NCI-H2196 (cell line): ENCODE results near the gene APOOL.
"Not testable (repeated sequence)": the region's sequence is repeated elsewhere in the genome, so short reads cannot be mapped to it uniquely, and the experiment has no call there.

Experiments used
- DNase-seq: peaks from one replicate; lab custom pipeline; 2025; ENCODE audit not compliant: unreplicated experiment; lab: John Stamatoyannopoulos, UW

Gene APOOL

GRCh38 chrX:85077247-85077646 lies 73.6 kb downstream of the APOOL start:
- not testable (repeated sequence) for DNase-seq

GRCh38 chrX:85084770-85085393 lies 81.2 kb downstream of the APOOL start:
- DNase-seq, result peak; percentile 15

GRCh38 chrX:85089321-85089840 lies 85.7 kb downstream of the APOOL start:
- DNase-seq, result no peak

GRCh38 chrX:85107407-85107806 lies 103.7 kb downstream of the APOOL start:
- DNase-seq, result no peak

- no peak for DNase-seq
These were observed 104.5 kb downstream of the APOOL start for GRCh38 chrX:85108165-85108564.

GRCh38 chrX:85109235-85109634 lies 105.6 kb downstream of the APOOL start:
- DNase-seq, result no peak

- no peak for DNase-seq
These were observed 107.7 kb downstream of the APOOL start for GRCh38 chrX:85111347-85111746.

GRCh38 chrX:85112293-85112692 lies 108.6 kb downstream of the APOOL start:
- DNase-seq, result no peak

GRCh38 chrX:85113746-85114145 lies 110.1 kb downstream of the APOOL start:
- no peak for DNase-seq

GRCh38 chrX:85114171-85114570 lies 110.5 kb downstream of the APOOL start:
- no peak for DNase-seq

- no peak for DNase-seq
These were observed 111.1 kb downstream of the APOOL start for GRCh38 chrX:85114776-85115175.

GRCh38 chrX:85115252-85115651 lies 111.6 kb downstream of the APOOL start:
- DNase-seq, result no peak

- DNase-seq, result no peak
These were observed 132.7 kb downstream of the APOOL start for GRCh38 chrX:85136409-85136808.

- no peak for DNase-seq
These were observed 135.7 kb downstream of the APOOL start for GRCh38 chrX:85139422-85139821.

- no peak for DNase-seq
These were observed 137.3 kb downstream of the APOOL start for GRCh38 chrX:85140964-85141363.
